GM12878 (cell line): Measurements from ENCODE around the gene CYP2C8. TPM values are rescaled to one million over a fixed set of nuclear protein-coding genes. Genes with fewer than 3 reads are reported as not detected.

Source experiments
- ATAC-seq: fragments of 200-7000 bp; cut with Tn5 transposase; 3 replicates; pipeline ENCODE4 v1.9.1; 2020; ENCODE audit warnings: mild to moderate bottlenecking, moderate library complexity
- BruUV-seq: library from RNA; stranded (reverse); fragments of 400-500 nt; replicated peaks from 2 replicates; lab custom pipeline; 2021; lab: Mats Ljungman, UMichigan
- CTCF ChIA-PET: fragments of 300-600 bp; sonication (Branson Sonifier 250); formaldehyde crosslinking; extraction: SDS; loops from one replicate; lab custom pipeline; 2021; ENCODE audit warnings: inconsistent platforms; lab: Yijun Ruan, JAX
- POLR2A ChIA-PET: fragments of 350-600 bp; formaldehyde crosslinking; extraction: SDS; loops from one replicate; lab custom pipeline; 2021; ENCODE audit warnings: inconsistent platforms; lab: Charles Lee
- RAD21 ChIA-PET: fragments of 300-600 bp; sonication (Branson Sonifier 250); formaldehyde crosslinking; loops from one replicate; lab custom pipeline; 2023; ENCODE audit warnings: antibody characterized with exemption; ENCODE audit not compliant: unreplicated experiment; lab: Charles Lee
- SMC1A ChIA-PET: fragments of 300-600 bp; sonication (Branson Sonifier 250); formaldehyde crosslinking; loops from one replicate; lab custom pipeline; 2023; ENCODE audit not compliant: unreplicated experiment, uncharacterized antibody; lab: Charles Lee
- DNase-seq: peaks from one replicate; pipeline ENCODE4 v3.0.0-alpha.2; 2011; ENCODE audit warnings: low read depth, low spot score
- FAIRE-seq: peaks from 3 replicates; lab custom pipeline; 2011; peaks lifted over from hg19 to GRCh38; lab: Jason Lieb, UNC
- H2AFZ ChIP-seq: 2 replicates; pipeline ENCODE4 v1.6.0; 2011; ENCODE audit warnings: low read depth, low read length, control low read depth; ENCODE audit not compliant: control insufficient read depth
- H3K27ac ChIP-seq: 2 replicates; pipeline ENCODE4 v1.5.1; 2011; ENCODE audit warnings: control low read depth; ENCODE audit not compliant: control insufficient read depth, insufficient read depth
- H3K27me3 ChIP-seq, 2 experiments: replicated peaks in 1 of 2; 2 replicates each; pipeline versions ENCODE4 v1.6.0 to v1.6.1; 2011; ENCODE audit warnings: low read length in 1 of 2; ENCODE audit not compliant: control insufficient read depth in 2 of 2, insufficient read depth in 2 of 2
- H3K36me3 ChIP-seq, 2 experiments: 2 replicates each; pipeline ENCODE4 v1.5.1; 2011; ENCODE audit warnings: low read length in 1 of 2; ENCODE audit not compliant: control insufficient read depth in 2 of 2, insufficient read depth in 2 of 2
- H3K4me1 ChIP-seq: 2 replicates; pipeline ENCODE4 v1.6.1; 2011; ENCODE audit warnings: mild to moderate bottlenecking, low read length, moderate library complexity, mixed read lengths; ENCODE audit not compliant: control insufficient read depth, insufficient read depth
- H3K4me2 ChIP-seq: 2 replicates; pipeline ENCODE4 v1.6.0; 2011; ENCODE audit warnings: control low read depth; ENCODE audit not compliant: control insufficient read depth, insufficient read depth
- H3K4me3 ChIP-seq: fragments of 200-600 bp; sonication (generic); 2 replicates; pipeline ENCODE4 v1.5.1; 2016
- H3K79me2 ChIP-seq: 2 replicates; pipeline ENCODE4 v1.6.0; 2011; ENCODE audit warnings: low read length; ENCODE audit not compliant: control insufficient read depth, insufficient read depth
- H3K9ac ChIP-seq: 2 replicates; pipeline ENCODE4 v1.8.0; 2011; ENCODE audit warnings: low read length, control low read depth, mixed read lengths; ENCODE audit not compliant: control insufficient read depth, insufficient read depth
- H3K9me3 ChIP-seq: replicated peaks from 3 replicates; pipeline ENCODE4 v1.5.1; 2011; ENCODE audit warnings: mild to moderate bottlenecking, low read length; ENCODE audit not compliant: control insufficient read depth, insufficient read depth
- H4K20me1 ChIP-seq: 2 replicates; pipeline ENCODE4 v1.6.0; 2011; ENCODE audit not compliant: control insufficient read depth, insufficient read depth
- CHD1 ChIP-seq: IDR thresholded peaks from 2 replicates; pipeline ENCODE4 v1.6.1; 2012; ENCODE audit warnings: low read depth, low read length, improper control_type of control experiment
- FOXK2 ChIP-seq: fragments of 450-650 bp; IDR thresholded peaks from 2 replicates; pipeline ENCODE4 v1.6.1; 2017; ENCODE audit warnings: mild to moderate bottlenecking, moderate library complexity
- IRF4 ChIP-seq: IDR thresholded peaks from 2 replicates; pipeline ENCODE4 v1.6.1; 2011; ENCODE audit warnings: low read depth, low read length
- JUNB ChIP-seq: IDR thresholded peaks from 2 replicates; pipeline ENCODE4 v1.6.1; 2016; ENCODE audit warnings: antibody characterized with exemption, mild to moderate bottlenecking
- JUND ChIP-seq: IDR thresholded peaks from 2 replicates; pipeline ENCODE4 v1.6.1; 2012; ENCODE audit warnings: low read depth, mild to moderate bottlenecking, low read length, improper control_type of control experiment, moderate library complexity
- PAX8 ChIP-seq: fragments of 450-650 bp; IDR thresholded peaks from 2 replicates; pipeline ENCODE4 v1.6.1; 2017; ENCODE audit warnings: mild to moderate bottlenecking, moderate library complexity
- SMC3 ChIP-seq: IDR thresholded peaks from 2 replicates; pipeline ENCODE4 v1.6.1; 2011; ENCODE audit warnings: low read length, improper control_type of control experiment, borderline replicate concordance
- ZNF384 ChIP-seq: IDR thresholded peaks from 2 replicates; pipeline ENCODE4 v1.6.1; 2012; ENCODE audit warnings: low read depth, mild to moderate bottlenecking, low read length, improper control_type of control experiment, borderline replicate concordance
- WGBS: methylation state at CpG from one replicate; pipeline ENCODE4 v1.1.6; 2016; ENCODE audit warnings: low lambda C conversion rate; ENCODE audit not compliant: insufficient replicate concordance, insufficient coverage; ENCODE audit errors: missing lambda C conversion rate; 5-methylcytosine and 5-hydroxymethylcytosine counted together
- in situ Hi-C: fragments of 300-500 bp; cut with MboI; formaldehyde crosslinking; loops from 9 replicates; pipeline ENCODE4 v1.14.3; 2018; ENCODE audit warnings: mixed read lengths
- intact Hi-C: fragments of 100-400 bp; cut with micrococcal nuclease; formaldehyde crosslinking; loops from one replicate; pipeline ENCODE4 v1.14.2; 2022; ENCODE audit not compliant: unreplicated experiment
- polyA plus RNA-seq, 11 experiments: library from polyadenylated mRNA; depleted of rRNA in 4 of 11; unstranded in 6 of 11; stranded (reverse) in 5 of 11; fragments of >200 nt; fragmentation: Nextera tagmentation in 4 of 11; fragmentation: Illumina TruSeq in 1 of 11; extraction: Ambion mirVana in 4 of 11; extraction: Trizol in 1 of 11; gene quantifications; 1 replicate in 1 of 11; 2 replicates in 10 of 11; pipeline versions ENCODE4 v1.2.1 to v1.2.3, GENCODE V29; 2011 to 2016; ENCODE audit warnings: inconsistent platforms in 2 of 11, missing spikeins in 2 of 11, low read depth in 1 of 11
- total RNA-seq, 4 experiments: library from RNA; depleted of rRNA in 3 of 4; stranded (reverse); fragments of >200 nt in 3 of 4; fragmentation: Illumina TruSeq in 1 of 4; extraction: Trizol in 1 of 4; gene quantifications; 2 replicates each; pipeline versions ENCODE4 v1.2.1 to v1.2.3, GENCODE V29; 2013 to 2021
- TF ChIP-seq, protein P1 (sequence below): fragments of 450-650 bp; conservative IDR thresholded peaks from 2 replicates; pipeline ENCODE4 v1.6.1; 2017; ENCODE audit warnings: mild to moderate bottlenecking, moderate library complexity
- TF ChIP-seq, protein P2 (sequence below), 3 experiments: IDR thresholded peaks in 2 of 3; conservative IDR thresholded peaks in 1 of 3; 2 replicates each; pipeline ENCODE4 v1.5.1; 2011; ENCODE audit warnings: low read depth in 3 of 3, low read length in 3 of 3, mild to moderate bottlenecking in 3 of 3, control low read depth in 2 of 3, moderate library complexity in 2 of 3, inconsistent platforms in 1 of 3, mixed read lengths in 1 of 3; ENCODE audit not compliant: control insufficient read depth in 2 of 3, insufficient read depth in 1 of 3; ENCODE audit errors: extremely low read depth in 1 of 3
- TF ChIP-seq, protein P3 (sequence below): IDR thresholded peaks from 2 replicates; pipeline ENCODE4 v1.6.1; 2012; ENCODE audit warnings: low read depth, low read length, improper control_type of control experiment
- TF ChIP-seq, protein P4 (sequence below): IDR thresholded peaks from 2 replicates; pipeline ENCODE4 v1.6.1; 2011; ENCODE audit warnings: borderline replicate concordance, low read depth, mild to moderate bottlenecking, moderate library complexity, mixed read lengths, low read length; ENCODE audit not compliant: insufficient read depth; ENCODE audit errors: extremely low read length

The CYP2C8 gene
- total and polyA plus RNA-seq, 10 of the 15 experiments (the other 5 are each of a cell fraction or from before 2014, with no cell fraction given) = 0.10 to 0.82 (median 0.36) TPM; not detected in 2

DNA sequence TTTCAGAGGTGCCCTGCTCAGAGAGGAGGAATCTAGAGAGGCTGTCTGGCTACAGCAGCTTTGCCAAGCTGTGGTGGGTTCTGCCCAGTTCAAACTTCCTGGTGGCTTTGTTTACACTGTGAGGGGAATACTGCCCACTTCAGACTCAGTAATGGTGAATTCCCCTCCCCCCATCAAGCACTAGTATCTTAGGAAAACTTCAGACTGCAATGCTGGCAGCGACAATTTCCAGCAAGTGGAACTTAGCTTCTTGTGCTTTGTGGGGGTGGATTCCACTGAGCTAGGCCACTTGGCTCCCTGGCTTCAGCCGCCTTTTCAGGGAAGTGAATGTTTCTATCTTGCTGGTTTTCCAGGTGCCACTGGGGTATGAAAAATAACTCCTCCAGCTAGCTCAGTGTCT lies 42.8 kb downstream of the CYP2C8 start (continued):
- no peak for TF ChIP-seq FOXK2
- TF ChIP-seq, protein P1, sequence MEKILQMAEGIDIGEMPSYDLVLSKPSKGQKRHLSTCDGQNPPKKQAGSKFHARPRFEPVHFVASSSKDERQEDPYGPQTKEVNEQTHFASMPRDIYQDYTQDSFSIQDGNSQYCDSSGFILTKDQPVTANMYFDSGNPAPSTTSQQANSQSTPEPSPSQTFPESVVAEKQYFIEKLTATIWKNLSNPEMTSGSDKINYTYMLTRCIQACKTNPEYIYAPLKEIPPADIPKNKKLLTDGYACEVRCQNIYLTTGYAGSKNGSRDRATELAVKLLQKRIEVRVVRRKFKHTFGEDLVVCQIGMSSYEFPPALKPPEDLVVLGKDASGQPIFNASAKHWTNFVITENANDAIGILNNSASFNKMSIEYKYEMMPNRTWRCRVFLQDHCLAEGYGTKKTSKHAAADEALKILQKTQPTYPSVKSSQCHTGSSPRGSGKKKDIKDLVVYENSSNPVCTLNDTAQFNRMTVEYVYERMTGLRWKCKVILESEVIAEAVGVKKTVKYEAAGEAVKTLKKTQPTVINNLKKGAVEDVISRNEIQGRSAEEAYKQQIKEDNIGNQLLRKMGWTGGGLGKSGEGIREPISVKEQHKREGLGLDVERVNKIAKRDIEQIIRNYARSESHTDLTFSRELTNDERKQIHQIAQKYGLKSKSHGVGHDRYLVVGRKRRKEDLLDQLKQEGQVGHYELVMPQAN = no peak

GRCh38 chr10:94997741-94998174 lies 71.5 kb downstream of the CYP2C8 start:
- Histone ChIP-seq H2AFZ (no peak overlapping the region), H3K27me3 (no peaks in the 10 kb centered on the region), H3K36me3 (no peaks in the 10 kb centered on the region), H3K9me3 (no peaks in the 10 kb centered on the region), H3K27ac (no peak overlapping the region), H3K4me3 (no peak overlapping the region), H3K4me2 (no peak overlapping the region), H4K20me1 (no peaks in the 10 kb centered on the region), H3K4me1 (no peaks in the 10 kb centered on the region), H3K9ac (no peak overlapping the region), H3K79me2 (no peaks in the 10 kb centered on the region)
- ChIA-PET POLR2A (no interaction called here), SMC1A (interaction anchor here (1.2 kb wide), 1 partner anchor 53 kb away, joined by 3 read pairs; no protein-coding TSS in a partner anchor), CTCF (no interaction called here), RAD21 (no interaction called here)
- ATAC-seq = no peak
- no peak for FAIRE-seq
- WGBS = 48% methylated on average over 6 of the region's 6 CpGs
- BruUV-seq = no TSS peak
- in situ Hi-C loops (no loop called here), intact Hi-C loops (no loop called here)
- DNase-seq = no peak
- TF ChIP-seq IRF4 (no peak), CHD1 (no peak), SMC3 (no peak), JUND (no peak), JUNB (no peak), ZNF384 (no peak), PAX8 (no peak)
- TF ChIP-seq, protein P2, sequence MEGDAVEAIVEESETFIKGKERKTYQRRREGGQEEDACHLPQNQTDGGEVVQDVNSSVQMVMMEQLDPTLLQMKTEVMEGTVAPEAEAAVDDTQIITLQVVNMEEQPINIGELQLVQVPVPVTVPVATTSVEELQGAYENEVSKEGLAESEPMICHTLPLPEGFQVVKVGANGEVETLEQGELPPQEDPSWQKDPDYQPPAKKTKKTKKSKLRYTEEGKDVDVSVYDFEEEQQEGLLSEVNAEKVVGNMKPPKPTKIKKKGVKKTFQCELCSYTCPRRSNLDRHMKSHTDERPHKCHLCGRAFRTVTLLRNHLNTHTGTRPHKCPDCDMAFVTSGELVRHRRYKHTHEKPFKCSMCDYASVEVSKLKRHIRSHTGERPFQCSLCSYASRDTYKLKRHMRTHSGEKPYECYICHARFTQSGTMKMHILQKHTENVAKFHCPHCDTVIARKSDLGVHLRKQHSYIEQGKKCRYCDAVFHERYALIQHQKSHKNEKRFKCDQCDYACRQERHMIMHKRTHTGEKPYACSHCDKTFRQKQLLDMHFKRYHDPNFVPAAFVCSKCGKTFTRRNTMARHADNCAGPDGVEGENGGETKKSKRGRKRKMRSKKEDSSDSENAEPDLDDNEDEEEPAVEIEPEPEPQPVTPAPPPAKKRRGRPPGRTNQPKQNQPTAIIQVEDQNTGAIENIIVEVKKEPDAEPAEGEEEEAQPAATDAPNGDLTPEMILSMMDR (IDR thresholded peaks at IDR 0.05 in 2 of 3, conservative IDR thresholded peaks at IDR 0.05 in 1 of 3; ENCODE audit: control insufficient read depth in 2 of 3, extremely low read depth in 1 of 3, insufficient read depth in 1 of 3, low read depth in 3 of 3, low read length in 3 of 3) = no peak
- TF ChIP-seq, protein P3, sequence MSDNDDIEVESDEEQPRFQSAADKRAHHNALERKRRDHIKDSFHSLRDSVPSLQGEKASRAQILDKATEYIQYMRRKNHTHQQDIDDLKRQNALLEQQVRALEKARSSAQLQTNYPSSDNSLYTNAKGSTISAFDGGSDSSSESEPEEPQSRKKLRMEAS = no peak
- TF ChIP-seq, protein P4, sequence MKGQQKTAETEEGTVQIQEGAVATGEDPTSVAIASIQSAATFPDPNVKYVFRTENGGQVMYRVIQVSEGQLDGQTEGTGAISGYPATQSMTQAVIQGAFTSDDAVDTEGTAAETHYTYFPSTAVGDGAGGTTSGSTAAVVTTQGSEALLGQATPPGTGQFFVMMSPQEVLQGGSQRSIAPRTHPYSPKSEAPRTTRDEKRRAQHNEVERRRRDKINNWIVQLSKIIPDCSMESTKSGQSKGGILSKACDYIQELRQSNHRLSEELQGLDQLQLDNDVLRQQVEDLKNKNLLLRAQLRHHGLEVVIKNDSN = no peak
